HCT116 (cell line): ENCODE data around the gene NLGN4Y.

Experiments used
- POLR2A ChIP-seq: IDR thresholded peaks from 2 replicates; pipeline ENCODE4 v1.7.0; 2011; ENCODE audit warnings: borderline replicate concordance; ENCODE audit not compliant: insufficient read depth, insufficient read length; ENCODE audit errors: extremely low read depth
- RAD21 ChIP-seq: IDR thresholded peaks from 2 replicates; pipeline ENCODE4 v1.6.1; 2012; ENCODE audit warnings: low read depth, mild to moderate bottlenecking
- YY1 ChIP-seq: IDR thresholded peaks from 2 replicates; pipeline ENCODE4 v1.6.1; 2011; ENCODE audit warnings: low read length, low read depth, moderate library complexity, mild to moderate bottlenecking; ENCODE audit not compliant: insufficient replicate concordance; ENCODE audit errors: extremely low read depth
- ZNF274 ChIP-seq: fragments of 200-500 bp; sonication (Bioruptor generic); IDR thresholded peaks from 2 replicates; pipeline ENCODE4 v1.6.1; 2014; ENCODE audit warnings: mild to moderate bottlenecking, low read depth, low read length, inconsistent platforms
- TF ChIP-seq, protein P1 (sequence below), 3 experiments: fragments of 200-600 bp in 1 of 3; sonication (generic) in 1 of 3; IDR thresholded peaks in 2 of 3; conservative IDR thresholded peaks in 1 of 3; 2 replicates each; pipeline ENCODE4 v1.5.1; 2012 to 2017; ENCODE audit warnings: low read depth in 2 of 3, low read length in 2 of 3, antibody characterized with exemption in 1 of 3, borderline replicate concordance in 1 of 3, control low read depth in 1 of 3, mild to moderate bottlenecking in 1 of 3, mixed read lengths in 1 of 3, mixed run types in 1 of 3, moderate library complexity in 1 of 3; ENCODE audit not compliant: insufficient read depth in 1 of 3
- TF ChIP-seq, protein P2 (sequence below): IDR thresholded peaks from 2 replicates; pipeline ENCODE4 v1.6.1; 2012; ENCODE audit warnings: low read depth
- TF ChIP-seq, protein P3 (sequence below): IDR thresholded peaks from 2 replicates; pipeline ENCODE4 v1.6.1; 2011; ENCODE audit warnings: mild to moderate bottlenecking, low read length, moderate library complexity; ENCODE audit not compliant: insufficient replicate concordance; ENCODE audit errors: extremely low read depth

DNA sequence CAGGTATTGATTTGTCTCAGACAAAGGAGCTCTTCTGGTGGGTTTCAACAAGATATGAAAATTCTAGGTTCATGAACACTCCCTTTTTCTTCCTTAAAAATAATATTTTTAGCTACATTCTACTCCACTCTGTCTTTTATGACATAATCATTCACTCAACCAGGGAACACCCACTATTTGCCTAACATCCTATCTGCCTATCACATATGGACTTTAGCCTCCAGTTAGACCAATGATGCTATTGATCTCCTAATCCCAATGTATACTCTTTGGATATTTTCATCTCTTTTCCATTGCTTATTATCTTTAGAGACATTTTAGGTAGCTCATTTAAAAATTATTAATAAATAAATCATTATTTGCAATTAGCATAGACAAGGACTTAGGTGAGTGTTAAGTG is 110.6 kb downstream of the NLGN4Y start:
- no peak for TF ChIP-seq ZNF274
- TF ChIP-seq, protein P1, sequence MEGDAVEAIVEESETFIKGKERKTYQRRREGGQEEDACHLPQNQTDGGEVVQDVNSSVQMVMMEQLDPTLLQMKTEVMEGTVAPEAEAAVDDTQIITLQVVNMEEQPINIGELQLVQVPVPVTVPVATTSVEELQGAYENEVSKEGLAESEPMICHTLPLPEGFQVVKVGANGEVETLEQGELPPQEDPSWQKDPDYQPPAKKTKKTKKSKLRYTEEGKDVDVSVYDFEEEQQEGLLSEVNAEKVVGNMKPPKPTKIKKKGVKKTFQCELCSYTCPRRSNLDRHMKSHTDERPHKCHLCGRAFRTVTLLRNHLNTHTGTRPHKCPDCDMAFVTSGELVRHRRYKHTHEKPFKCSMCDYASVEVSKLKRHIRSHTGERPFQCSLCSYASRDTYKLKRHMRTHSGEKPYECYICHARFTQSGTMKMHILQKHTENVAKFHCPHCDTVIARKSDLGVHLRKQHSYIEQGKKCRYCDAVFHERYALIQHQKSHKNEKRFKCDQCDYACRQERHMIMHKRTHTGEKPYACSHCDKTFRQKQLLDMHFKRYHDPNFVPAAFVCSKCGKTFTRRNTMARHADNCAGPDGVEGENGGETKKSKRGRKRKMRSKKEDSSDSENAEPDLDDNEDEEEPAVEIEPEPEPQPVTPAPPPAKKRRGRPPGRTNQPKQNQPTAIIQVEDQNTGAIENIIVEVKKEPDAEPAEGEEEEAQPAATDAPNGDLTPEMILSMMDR (IDR thresholded peaks at IDR 0.05 in 2 of 3, conservative IDR thresholded peaks at IDR 0.05 in 1 of 3; ENCODE audit: borderline replicate concordance in 1 of 3, insufficient read depth in 1 of 3, low read depth in 2 of 3, low read length in 2 of 3): no peak
- no peak for TF ChIP-seq RAD21
- TF ChIP-seq POLR2A: no peak
- TF ChIP-seq YY1: no peak
- TF ChIP-seq, protein P2, sequence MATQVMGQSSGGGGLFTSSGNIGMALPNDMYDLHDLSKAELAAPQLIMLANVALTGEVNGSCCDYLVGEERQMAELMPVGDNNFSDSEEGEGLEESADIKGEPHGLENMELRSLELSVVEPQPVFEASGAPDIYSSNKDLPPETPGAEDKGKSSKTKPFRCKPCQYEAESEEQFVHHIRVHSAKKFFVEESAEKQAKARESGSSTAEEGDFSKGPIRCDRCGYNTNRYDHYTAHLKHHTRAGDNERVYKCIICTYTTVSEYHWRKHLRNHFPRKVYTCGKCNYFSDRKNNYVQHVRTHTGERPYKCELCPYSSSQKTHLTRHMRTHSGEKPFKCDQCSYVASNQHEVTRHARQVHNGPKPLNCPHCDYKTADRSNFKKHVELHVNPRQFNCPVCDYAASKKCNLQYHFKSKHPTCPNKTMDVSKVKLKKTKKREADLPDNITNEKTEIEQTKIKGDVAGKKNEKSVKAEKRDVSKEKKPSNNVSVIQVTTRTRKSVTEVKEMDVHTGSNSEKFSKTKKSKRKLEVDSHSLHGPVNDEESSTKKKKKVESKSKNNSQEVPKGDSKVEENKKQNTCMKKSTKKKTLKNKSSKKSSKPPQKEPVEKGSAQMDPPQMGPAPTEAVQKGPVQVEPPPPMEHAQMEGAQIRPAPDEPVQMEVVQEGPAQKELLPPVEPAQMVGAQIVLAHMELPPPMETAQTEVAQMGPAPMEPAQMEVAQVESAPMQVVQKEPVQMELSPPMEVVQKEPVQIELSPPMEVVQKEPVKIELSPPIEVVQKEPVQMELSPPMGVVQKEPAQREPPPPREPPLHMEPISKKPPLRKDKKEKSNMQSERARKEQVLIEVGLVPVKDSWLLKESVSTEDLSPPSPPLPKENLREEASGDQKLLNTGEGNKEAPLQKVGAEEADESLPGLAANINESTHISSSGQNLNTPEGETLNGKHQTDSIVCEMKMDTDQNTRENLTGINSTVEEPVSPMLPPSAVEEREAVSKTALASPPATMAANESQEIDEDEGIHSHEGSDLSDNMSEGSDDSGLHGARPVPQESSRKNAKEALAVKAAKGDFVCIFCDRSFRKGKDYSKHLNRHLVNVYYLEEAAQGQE: no peak
- TF ChIP-seq, protein P3, sequence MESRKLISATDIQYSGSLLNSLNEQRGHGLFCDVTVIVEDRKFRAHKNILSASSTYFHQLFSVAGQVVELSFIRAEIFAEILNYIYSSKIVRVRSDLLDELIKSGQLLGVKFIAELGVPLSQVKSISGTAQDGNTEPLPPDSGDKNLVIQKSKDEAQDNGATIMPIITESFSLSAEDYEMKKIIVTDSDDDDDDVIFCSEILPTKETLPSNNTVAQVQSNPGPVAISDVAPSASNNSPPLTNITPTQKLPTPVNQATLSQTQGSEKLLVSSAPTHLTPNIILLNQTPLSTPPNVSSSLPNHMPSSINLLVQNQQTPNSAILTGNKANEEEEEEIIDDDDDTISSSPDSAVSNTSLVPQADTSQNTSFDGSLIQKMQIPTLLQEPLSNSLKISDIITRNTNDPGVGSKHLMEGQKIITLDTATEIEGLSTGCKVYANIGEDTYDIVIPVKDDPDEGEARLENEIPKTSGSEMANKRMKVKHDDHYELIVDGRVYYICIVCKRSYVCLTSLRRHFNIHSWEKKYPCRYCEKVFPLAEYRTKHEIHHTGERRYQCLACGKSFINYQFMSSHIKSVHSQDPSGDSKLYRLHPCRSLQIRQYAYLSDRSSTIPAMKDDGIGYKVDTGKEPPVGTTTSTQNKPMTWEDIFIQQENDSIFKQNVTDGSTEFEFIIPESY: no peak
